GM12874 (cell line): ENCODE results near the gene MGAM2.

ENCODE experiments used
- CTCF ChIP-seq: IDR thresholded peaks from 2 replicates; pipeline ENCODE4 v1.5.1; 2011; ENCODE audit warnings: low read depth, mild to moderate bottlenecking, control low read depth, low read length, moderate library complexity; ENCODE audit not compliant: insufficient read depth

The MGAM2 gene

DNA sequence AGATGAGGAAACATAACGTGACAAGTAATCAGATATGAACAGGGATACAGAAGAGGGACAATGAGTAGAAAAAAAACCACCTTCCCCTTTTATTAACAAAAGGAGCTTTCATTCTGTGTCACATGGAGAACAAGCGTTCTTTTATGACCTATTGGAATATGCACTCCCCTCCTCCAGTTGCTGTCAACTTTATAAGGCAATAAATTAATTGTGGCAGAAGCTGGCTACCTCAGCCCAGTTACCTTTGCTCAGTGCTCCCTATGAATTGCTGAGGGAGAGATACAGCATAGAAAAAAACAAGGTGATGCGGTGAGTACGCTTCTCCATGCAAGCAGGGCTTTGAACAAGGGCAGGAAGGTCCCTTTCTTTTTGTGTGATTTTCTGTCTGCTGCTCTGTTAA lies at the start of gene MGAM2:
TSS of gene MGAM2 (plus strand) at position 220 of the 400 bp plus-strand sequence. CDS start 5,156 bp downstream, outside the sequence.
- TF ChIP-seq CTCF: no peak

- TF ChIP-seq CTCF: no peak
Observed at GRCh38 chr7:142063551-142064442, 47.7 kb upstream of the MGAM2 start.

- no peak for TF ChIP-seq CTCF
Observed at GRCh38 chr7:142066536-142066935, 45.0 kb upstream of the MGAM2 start.

- no peak for TF ChIP-seq CTCF
Observed at GRCh38 chr7:142077762-142078161, 33.8 kb upstream of the MGAM2 start.

- TF ChIP-seq CTCF: no peak
Observed at GRCh38 chr7:142083605-142084004, 27.9 kb upstream of the MGAM2 start.

DNA sequence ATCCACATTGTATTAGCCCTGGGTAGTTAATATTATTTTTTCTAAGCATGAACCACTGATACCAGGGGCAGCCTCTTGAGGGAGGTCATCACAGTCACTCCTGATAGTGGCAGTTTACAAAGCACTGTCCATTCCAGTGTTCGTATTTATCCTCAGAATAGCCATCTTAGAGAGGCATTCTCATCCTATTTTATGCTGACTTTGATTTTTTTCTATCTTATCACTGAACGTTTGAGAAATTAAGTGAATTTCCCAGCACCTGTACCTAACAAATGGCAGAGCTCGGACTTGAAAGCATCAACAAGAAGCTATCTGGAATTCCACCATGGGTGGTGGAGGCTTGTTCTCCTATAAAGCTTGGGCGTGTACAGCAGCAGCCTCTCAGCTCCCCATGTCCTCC lies 26.1 kb upstream of the MGAM2 start:
- no peak for TF ChIP-seq CTCF

- no peak for TF ChIP-seq CTCF
Observed at GRCh38 chr7:142088022-142088714, 23.4 kb upstream of the MGAM2 start.
